ENCODE results near the gene KLC1.

DNA sequence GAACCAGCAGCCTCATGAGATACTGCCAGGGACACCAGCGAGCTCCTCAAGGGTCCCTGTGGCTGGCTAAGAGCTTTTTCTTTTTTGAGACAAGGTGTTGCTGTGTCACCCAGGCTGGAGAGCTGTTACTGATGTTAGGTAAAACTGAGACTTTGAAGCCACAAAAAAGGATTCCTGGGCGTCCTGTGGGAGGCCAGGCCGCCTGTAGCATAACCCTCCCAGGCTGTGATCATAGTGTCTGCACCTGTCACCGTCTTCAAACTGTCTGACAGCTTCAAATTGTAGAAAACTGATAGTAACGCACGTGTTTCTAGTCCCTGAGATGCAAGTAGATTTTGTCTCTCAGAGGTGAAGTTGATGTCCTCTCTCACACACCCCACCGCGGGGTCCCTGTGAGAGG, 90.7 kb downstream of the KLC1 start:
- no peak for TF ChIP-seq SIN3A (IDR thresholded peaks at IDR 0.05; ENCODE audit: borderline replicate concordance, insufficient read depth, low read length)
- TF ChIP-seq, protein P1, sequence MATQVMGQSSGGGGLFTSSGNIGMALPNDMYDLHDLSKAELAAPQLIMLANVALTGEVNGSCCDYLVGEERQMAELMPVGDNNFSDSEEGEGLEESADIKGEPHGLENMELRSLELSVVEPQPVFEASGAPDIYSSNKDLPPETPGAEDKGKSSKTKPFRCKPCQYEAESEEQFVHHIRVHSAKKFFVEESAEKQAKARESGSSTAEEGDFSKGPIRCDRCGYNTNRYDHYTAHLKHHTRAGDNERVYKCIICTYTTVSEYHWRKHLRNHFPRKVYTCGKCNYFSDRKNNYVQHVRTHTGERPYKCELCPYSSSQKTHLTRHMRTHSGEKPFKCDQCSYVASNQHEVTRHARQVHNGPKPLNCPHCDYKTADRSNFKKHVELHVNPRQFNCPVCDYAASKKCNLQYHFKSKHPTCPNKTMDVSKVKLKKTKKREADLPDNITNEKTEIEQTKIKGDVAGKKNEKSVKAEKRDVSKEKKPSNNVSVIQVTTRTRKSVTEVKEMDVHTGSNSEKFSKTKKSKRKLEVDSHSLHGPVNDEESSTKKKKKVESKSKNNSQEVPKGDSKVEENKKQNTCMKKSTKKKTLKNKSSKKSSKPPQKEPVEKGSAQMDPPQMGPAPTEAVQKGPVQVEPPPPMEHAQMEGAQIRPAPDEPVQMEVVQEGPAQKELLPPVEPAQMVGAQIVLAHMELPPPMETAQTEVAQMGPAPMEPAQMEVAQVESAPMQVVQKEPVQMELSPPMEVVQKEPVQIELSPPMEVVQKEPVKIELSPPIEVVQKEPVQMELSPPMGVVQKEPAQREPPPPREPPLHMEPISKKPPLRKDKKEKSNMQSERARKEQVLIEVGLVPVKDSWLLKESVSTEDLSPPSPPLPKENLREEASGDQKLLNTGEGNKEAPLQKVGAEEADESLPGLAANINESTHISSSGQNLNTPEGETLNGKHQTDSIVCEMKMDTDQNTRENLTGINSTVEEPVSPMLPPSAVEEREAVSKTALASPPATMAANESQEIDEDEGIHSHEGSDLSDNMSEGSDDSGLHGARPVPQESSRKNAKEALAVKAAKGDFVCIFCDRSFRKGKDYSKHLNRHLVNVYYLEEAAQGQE (IDR thresholded peaks at IDR 0.05; ENCODE audit: insufficient read depth in 1 of 2, low read depth in 2 of 2, low read length in 2 of 2): no peak
